Measurements from ENCODE around the gene CELF4.

Gene CELF4

DNA sequence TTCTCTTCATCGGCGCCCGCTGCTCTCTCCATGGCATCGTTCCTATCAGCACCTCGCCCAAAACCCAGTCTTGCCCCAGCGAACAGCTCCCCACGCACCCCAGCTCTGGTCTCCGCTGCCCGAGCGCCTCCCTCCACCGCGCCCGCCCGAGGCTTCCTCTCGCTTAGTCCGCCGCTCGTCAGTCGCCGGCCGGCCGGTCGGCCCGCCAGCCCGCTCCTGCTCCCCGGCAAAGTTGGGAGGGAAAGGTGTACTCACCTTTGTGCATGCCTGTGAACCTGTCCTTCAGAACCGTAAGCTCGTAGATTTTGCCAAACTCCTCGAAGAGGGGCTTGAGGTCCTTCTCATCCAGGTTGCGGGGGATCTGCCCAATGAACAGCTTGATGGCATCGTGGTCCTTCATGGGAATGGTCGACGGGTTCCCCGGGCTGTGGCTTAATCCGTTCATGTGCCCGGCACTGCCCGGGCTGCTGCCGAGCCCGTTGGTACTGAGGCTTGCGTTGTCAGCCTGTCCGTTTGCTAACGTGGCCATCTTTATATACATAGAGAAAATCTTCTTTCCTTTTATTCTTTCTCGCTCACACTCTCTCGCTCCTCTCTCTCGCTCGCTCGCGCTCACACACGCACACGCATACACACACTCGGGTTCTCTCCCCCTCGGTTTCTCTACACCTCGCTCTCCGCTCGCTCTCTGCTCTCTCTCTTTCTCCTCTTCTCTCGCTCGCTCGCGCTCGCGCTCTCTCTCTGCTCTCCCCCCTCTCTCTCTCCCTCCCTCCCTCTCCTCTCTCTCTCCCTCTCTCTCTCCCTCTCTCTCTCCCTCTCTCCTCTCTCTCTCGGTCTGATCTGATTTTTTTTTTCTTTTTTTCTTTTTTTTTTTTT lies at the start of gene CELF4:
CELF4 (minus strand) TSS at position 698 of the 876 bp plus-strand sequence.
- DNase-seq, result peak; percentile 54

- DNase-seq, result no peak
These were observed 47.6 kb upstream of the CELF4 start for GRCh38 chr18:37613253-37613565.

DNA sequence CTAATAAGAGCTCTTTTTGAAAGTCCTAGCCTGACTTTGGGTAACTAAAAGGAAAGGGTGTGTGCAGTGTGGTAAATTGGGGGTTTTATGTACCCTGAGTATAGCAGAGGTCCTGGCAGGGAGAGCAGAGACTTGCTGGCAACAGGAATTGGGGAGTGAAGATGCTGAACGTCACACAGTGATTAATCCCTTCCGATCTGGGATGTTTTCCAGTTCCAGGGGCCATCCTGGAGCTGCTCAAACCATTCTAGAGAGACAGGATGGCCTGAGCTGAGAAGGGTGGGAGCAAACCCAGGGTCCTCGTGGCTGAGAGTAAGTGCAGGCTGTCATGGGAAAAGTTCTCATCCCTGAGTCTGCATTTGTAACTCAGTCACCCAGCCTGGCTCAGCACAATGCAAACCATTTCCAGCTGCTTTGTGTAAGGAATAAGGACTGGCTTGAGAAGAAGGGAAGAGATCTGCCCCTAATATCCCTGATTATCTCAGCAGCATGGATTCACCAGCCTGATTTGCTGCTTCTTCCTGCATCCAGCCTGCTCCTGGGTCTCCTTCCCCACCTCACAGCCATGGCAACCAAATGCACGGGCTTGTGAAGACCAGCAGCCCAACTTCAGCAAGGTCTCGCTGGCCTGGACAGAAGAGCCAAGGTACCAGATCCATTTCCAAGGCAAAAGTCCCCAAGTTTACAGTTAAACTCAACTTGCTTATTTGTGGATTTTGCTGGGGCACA lies 47.1 kb upstream of the CELF4 start:
- DNase-seq, result no peak

DNA sequence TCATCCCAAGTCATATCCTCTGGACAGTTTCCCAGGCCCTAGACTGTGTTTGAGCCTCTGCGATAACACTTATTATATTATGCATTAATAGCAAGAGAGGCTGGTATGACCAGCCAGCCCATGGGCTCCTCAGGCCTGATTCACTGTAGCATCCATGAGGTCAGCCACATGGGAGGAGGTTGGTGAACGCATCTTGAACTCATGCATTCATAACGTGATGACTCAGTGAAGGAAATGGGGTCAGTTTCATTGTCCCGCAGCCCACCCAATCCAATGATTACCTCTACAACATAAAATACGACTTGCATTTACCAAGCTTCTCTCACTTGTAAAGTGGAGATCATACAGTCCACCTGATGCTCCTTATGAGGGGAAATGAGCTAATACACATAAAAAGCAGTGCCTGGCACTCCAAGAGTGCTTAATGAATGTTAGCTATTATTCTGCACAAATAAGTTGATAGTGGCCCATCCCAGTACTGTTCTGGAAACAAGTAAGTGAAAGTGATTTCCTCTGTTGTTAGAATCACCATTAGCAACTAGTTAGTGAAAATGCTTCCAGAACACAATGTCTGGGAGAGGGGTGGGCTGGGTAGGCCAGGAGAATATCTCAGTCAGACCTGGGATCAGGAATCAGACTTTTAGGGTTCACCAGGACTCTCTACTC lies 46.1 kb upstream of the CELF4 start:
- no peak for DNase-seq

GRCh38 chr18:37608876-37609275 lies 43.3 kb upstream of the CELF4 start:
- no peak for DNase-seq

DNA sequence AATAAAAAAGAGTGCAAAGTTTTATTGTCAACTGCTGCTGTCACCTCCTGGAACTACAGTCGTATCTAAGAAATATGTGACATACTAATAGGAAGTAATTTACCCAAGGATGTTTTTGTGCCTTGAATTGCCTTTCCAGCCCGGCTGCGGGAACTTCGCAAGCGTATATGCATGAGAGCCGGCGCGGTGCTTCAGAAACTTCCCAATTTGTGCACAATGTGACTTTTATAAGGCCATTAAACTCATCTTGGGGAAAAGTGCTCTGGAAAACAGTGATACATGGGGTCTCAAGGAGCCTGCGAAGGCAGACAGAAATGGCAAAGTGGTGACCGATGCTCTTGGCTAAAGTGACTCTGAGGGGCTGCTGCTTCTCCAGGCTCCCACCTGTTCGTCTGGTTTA lies 41.7 kb upstream of the CELF4 start:
- DNase-seq, result no peak

- DNase-seq, result no peak
These were observed 38.4 kb upstream of the CELF4 start for GRCh38 chr18:37604032-37604431.

- no peak for DNase-seq
These were observed 33.6 kb upstream of the CELF4 start for GRCh38 chr18:37598966-37599896.

DNA sequence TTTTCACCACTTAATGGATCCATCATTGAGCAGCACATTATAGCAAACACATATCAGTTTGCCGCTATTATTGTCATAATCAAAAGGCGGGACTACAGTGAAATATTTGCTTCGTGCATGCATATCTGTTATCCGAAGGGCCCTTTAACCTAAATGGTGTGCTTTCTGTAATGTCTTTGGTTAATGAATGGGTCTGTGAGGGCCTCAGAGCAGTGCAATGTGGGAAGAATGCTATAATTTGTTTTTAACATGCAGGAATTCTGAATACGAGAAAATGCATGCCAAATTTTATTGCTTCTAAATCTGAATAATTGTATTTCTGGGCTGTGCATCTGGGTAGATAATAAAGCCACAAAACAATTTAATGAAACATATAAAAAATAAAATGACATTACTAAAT lies 32.8 kb upstream of the CELF4 start:
- no peak for DNase-seq

DNA sequence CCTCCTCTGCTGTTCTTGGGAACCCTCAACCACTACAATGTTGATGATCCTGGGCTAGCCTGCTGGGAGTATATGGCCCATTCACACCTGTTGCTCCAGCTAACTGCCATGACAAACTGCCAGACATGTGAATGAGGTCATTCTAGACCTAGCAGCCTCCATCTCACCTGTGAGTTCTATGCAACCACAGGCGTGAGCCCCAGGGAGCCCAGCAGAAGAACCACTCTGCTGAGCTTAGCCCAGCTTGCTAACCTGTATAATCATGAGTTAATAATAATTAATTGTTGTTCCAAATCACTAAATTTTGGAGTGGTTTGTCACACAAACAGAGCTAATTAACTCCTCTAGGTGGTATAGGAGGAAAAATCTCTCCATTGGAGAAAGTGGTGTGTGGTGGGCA lies 24.7 kb upstream of the CELF4 start:
- DNase-seq, result no peak

GRCh38 chr18:37588289-37588688 lies 22.7 kb upstream of the CELF4 start:
- DNase-seq, result no peak

DNA sequence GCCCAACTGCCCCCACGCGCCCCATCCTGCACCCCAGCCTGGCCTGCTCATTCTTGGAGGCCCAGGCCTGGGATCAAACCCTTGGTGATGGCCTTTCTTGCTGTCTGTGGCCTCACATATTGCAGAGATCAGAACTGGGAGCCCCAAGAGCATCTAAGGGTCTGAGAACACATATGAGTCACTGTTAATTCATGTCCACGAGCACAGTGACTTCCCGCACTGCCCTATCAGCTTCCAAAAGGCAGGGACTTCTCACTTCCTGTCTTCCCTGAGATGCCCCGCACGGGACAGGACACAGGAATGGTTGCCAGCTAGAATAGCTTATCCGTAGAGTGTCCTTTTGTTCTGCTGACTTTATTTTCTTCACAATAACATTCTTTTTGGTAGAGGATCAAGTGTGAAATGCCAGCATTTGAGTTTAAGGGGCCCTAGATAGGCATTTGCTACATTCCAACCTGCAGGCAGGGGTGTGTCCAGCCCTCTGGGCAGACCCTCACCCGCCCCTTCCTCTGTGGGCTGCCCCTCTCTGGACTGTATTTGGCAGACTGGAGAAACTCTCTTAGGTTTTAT lies 21.1 kb upstream of the CELF4 start:
- no peak for DNase-seq

DNA sequence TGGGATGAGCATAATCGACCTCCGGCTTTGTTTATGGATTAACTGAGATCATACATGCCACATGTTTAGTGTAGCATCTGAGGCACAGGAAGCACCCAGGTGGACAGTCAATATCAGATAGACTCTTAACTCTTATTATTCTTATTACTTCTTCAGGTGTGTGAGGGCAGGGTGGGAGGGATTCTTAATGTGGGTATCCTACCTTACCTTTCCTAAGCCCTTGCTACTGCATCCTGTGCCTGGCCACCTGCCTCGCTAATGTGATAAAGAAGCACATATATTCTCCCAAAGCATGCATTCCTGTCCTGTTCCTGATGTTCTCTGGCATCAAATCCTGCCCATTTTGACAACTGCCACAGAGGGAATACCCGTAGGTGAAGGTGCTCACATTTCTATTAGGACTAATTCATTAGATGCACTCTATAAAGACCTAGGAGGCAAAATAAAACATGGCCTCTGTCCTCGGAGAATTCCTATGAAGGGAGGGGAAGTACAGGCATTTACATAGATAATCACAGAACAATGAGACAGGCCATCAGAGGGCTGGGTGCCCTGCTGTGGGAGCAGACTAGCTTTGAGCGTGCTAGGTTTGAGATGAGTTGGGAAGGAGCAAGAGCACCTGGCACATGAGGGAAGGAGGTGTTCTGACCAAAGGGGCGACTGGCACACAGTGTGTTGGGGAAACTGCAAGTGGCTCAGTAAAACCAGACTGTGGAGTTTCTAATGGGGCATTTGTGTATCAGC lies 19.5 kb upstream of the CELF4 start:
- DNase-seq, result no peak

DNA sequence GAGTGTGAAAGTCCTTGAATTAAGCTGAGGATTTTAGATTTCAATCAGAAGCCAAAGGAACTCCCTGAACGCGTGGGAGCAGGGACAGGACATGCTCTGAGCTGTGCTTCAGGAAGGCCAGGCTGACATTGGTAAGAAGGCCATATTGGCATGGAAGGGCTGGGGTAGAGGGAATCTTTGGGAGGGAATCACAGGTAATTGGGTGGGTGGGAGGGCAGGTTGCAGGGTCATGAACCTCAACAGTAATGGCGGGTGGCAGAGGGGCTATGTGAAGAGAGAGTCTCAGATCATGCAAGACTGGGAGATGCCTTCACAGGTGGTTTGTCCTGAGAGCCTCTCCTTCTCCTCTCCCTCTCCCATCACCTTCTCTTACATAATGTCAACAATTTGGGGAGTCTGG lies 18.6 kb upstream of the CELF4 start:
- DNase-seq, result no peak

GRCh38 chr18:37582261-37582660 lies 16.7 kb upstream of the CELF4 start:
- DNase-seq, result no peak

- peak; percentile 29 for DNase-seq
These were observed 13.4 kb upstream of the CELF4 start for GRCh38 chr18:37578886-37579513.

DNA sequence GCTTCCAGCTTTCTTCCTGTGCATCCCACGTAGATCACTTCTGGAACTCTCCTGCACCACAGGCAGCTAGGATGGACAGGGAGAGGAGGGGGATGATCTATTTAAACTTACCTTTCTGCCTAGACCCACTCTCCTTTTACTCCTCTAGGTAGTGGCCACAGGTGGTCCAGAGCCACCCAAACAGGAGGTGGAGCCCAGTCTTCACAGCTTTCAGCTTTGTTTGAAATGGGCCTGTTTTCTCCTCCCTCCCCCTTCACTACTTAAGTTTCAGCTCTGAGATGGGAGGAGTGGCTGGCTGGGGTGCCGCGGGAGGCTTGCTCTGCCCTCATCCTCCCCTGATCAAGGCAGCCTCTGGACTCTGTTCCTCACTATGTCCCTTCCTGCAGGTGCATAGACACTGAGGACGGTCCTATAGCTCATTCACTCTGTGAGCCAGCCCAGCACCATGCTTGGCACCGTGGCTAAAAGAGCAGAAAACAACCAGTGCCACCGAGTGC lies 12.6 kb upstream of the CELF4 start:
- DNase-seq, result no peak

DNA sequence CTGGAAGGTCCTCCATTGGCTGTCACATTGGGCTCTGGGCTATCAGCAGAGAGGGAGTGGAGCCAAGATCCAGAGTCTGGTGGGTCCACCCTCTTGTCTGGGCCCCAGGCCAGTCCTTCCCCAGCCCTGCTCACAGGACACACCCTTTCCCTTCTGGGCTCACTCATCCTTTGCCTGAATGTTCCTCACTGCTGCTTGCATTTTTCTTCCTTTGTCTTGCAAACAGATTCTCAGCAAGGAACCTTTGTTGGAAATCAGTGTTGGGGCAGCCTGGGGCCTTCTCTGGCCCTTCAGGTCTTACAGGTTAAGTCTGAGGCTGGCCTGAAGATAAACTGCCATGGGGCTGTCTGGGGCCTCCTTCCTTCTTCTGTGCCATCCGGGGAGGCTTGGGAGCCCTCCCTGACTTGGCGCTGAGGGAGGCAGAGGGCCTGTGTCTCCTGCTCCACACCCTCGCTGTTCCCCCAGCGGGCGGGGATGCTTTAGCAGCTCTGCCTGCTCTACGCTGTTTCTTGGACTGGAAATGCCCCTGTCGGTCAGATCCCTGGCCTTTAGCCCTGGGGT lies 11.5 kb upstream of the CELF4 start:
- no peak for DNase-seq

DNA sequence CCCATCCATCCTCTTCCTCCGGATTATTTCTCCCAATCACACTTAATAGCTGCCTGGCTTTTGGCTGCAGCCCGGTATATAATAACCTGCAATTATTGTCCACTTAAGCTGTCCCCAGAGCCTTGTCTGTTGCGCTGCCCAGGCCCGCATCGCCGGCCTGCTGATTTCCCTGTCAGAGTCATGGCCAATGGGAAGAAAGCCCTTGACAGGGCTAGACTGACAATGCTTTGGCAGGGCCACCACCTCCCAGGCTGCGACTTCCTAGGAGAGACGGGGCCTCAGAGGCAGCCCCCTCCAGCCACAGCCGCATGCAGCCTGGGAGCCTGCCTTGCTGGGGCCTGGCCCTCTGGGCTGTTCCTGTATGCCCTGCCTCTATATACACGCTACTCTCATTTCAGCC lies 10.0 kb upstream of the CELF4 start:
- DNase-seq, result peak; percentile 72

GRCh38 chr18:37574113-37574512 lies 8.5 kb upstream of the CELF4 start:
- DNase-seq, result no peak

- DNase-seq, result no peak
These were observed 7.1 kb upstream of the CELF4 start for GRCh38 chr18:37572736-37573135.
